Measurements from ENCODE around the gene EGFR.

The EGFR gene

GRCh38 chr7:55191161-55191925, 172.5 kb downstream of the EGFR start:
- Histone ChIP-seq H3K4me1 (ENCODE audit: control insufficient read depth in 2 of 2, insufficient read depth in 2 of 2, low read length in 2 of 2) (peaks cover 13 to 16% of the 10 kb centered on the region in 2 donors), H3K27me3 (ENCODE audit: control insufficient read depth in 2 of 2, insufficient read depth in 2 of 2, low read length in 2 of 2) (no peaks in the 10 kb centered on the region), H3K4me3 (ENCODE audit: low read length in 2 of 2) (no peak overlapping the region), H3K27ac (ENCODE audit: low read depth in 2 of 2, low read length in 2 of 2) (no peak overlapping the region), H3K9me3 (ENCODE audit: control insufficient read depth in 2 of 2, low read length in 2 of 2) (no peaks in the 10 kb centered on the region), H3K9ac (ENCODE audit: low read depth in 1 of 2, low read length in 2 of 2) (no peak overlapping the region), H3K36me3 (ENCODE audit: control insufficient read depth in 2 of 2, insufficient read depth in 2 of 2, low read length in 2 of 2) (peaks cover 12 to 24% of the 10 kb centered on the region in 2 donors)

- H3K9ac ChIP-seq (ENCODE audit: low read depth in 1 of 2, low read length in 2 of 2): no peak overlapping the region
- H3K27ac ChIP-seq (ENCODE audit: low read depth in 2 of 2, low read length in 2 of 2): no peak overlapping the region
- H3K4me1 ChIP-seq (ENCODE audit: control insufficient read depth in 2 of 2, insufficient read depth in 2 of 2, low read length in 2 of 2): peaks cover 12 to 16% of the 10 kb centered on the region in 2 donors
- H3K27me3 ChIP-seq (ENCODE audit: control insufficient read depth in 2 of 2, insufficient read depth in 2 of 2, low read length in 2 of 2): no peaks in the 10 kb centered on the region
- peaks cover 12 to 22% of the 10 kb centered on the region in 2 donors for H3K36me3 ChIP-seq (ENCODE audit: control insufficient read depth in 2 of 2, insufficient read depth in 2 of 2, low read length in 2 of 2)
- H3K4me3 ChIP-seq (ENCODE audit: low read length in 2 of 2): no peak overlapping the region
- H3K9me3 ChIP-seq (ENCODE audit: control insufficient read depth in 2 of 2, low read length in 2 of 2): no peaks in the 10 kb centered on the region
These were observed 173.3 kb downstream of the EGFR start for GRCh38 chr7:55191926-55192692.

GRCh38 chr7:55192723-55193122, 173.9 kb downstream of the EGFR start:
- no peaks in the 10 kb centered on the region for H3K27me3 ChIP-seq (ENCODE audit: control insufficient read depth in 2 of 2, insufficient read depth in 2 of 2, low read length in 2 of 2)
- H3K4me1 ChIP-seq (ENCODE audit: control insufficient read depth in 2 of 2, insufficient read depth in 2 of 2, low read length in 2 of 2): peaks cover 7 to 11% of the 10 kb centered on the region in 2 donors
- no peak overlapping the region for H3K27ac ChIP-seq (ENCODE audit: low read depth in 2 of 2, low read length in 2 of 2)
- H3K9ac ChIP-seq (ENCODE audit: low read depth in 1 of 2, low read length in 2 of 2): no peak overlapping the region
- H3K36me3 ChIP-seq (ENCODE audit: control insufficient read depth in 2 of 2, insufficient read depth in 2 of 2, low read length in 2 of 2): peaks cover 12 to 22% of the 10 kb centered on the region in 2 donors
- no peak overlapping the region for H3K4me3 ChIP-seq (ENCODE audit: low read length in 2 of 2)
- H3K9me3 ChIP-seq (ENCODE audit: control insufficient read depth in 2 of 2, low read length in 2 of 2): no peaks in the 10 kb centered on the region

GRCh38 chr7:55193245-55193644, 174.4 kb downstream of the EGFR start:
- Histone ChIP-seq H3K9me3 (ENCODE audit: control insufficient read depth in 2 of 2, low read length in 2 of 2) (no peaks in the 10 kb centered on the region), H3K9ac (ENCODE audit: low read depth in 1 of 2, low read length in 2 of 2) (no peak overlapping the region), H3K4me1 (ENCODE audit: control insufficient read depth in 2 of 2, insufficient read depth in 2 of 2, low read length in 2 of 2) (peaks cover 1 to 6% of the 10 kb centered on the region in 2 donors), H3K27ac (ENCODE audit: low read depth in 2 of 2, low read length in 2 of 2) (no peak overlapping the region), H3K27me3 (ENCODE audit: control insufficient read depth in 2 of 2, insufficient read depth in 2 of 2, low read length in 2 of 2) (no peaks in the 10 kb centered on the region), H3K36me3 (ENCODE audit: control insufficient read depth in 2 of 2, insufficient read depth in 2 of 2, low read length in 2 of 2) (peaks cover 13 to 22% of the 10 kb centered on the region in 2 donors), H3K4me3 (ENCODE audit: low read length in 2 of 2) (no peak overlapping the region)

- H3K4me1 ChIP-seq (ENCODE audit: control insufficient read depth in 2 of 2, insufficient read depth in 2 of 2, low read length in 2 of 2): no peaks in the 10 kb centered on the region
- no peaks in the 10 kb centered on the region for H3K9me3 ChIP-seq (ENCODE audit: control insufficient read depth in 2 of 2, low read length in 2 of 2)
- no peak overlapping the region for H3K27ac ChIP-seq (ENCODE audit: low read depth in 2 of 2, low read length in 2 of 2)
- H3K4me3 ChIP-seq (ENCODE audit: low read length in 2 of 2): no peak overlapping the region
- no peaks in the 10 kb centered on the region for H3K27me3 ChIP-seq (ENCODE audit: control insufficient read depth in 2 of 2, insufficient read depth in 2 of 2, low read length in 2 of 2)
- peaks cover 24 to 26% of the 10 kb centered on the region in 2 donors for H3K36me3 ChIP-seq (ENCODE audit: control insufficient read depth in 2 of 2, insufficient read depth in 2 of 2, low read length in 2 of 2)
- H3K9ac ChIP-seq (ENCODE audit: low read depth in 1 of 2, low read length in 2 of 2): no peak overlapping the region
These were observed 175.7 kb downstream of the EGFR start for GRCh38 chr7:55194522-55194921.

- Histone ChIP-seq H3K9ac (ENCODE audit: low read depth in 1 of 2, low read length in 2 of 2) (no peak overlapping the region), H3K27ac (ENCODE audit: low read depth in 2 of 2, low read length in 2 of 2) (no peak overlapping the region), H3K9me3 (ENCODE audit: control insufficient read depth in 2 of 2, low read length in 2 of 2) (no peaks in the 10 kb centered on the region), H3K27me3 (ENCODE audit: control insufficient read depth in 2 of 2, insufficient read depth in 2 of 2, low read length in 2 of 2) (no peaks in the 10 kb centered on the region), H3K36me3 (ENCODE audit: control insufficient read depth in 2 of 2, insufficient read depth in 2 of 2, low read length in 2 of 2) (peaks cover 37 to 44% of the 10 kb centered on the region in 2 donors), H3K4me1 (ENCODE audit: control insufficient read depth in 2 of 2, insufficient read depth in 2 of 2, low read length in 2 of 2) (no peaks in the 10 kb centered on the region), H3K4me3 (ENCODE audit: low read length in 2 of 2) (no peak overlapping the region)
These were observed 180.0 kb downstream of the EGFR start for GRCh38 chr7:55198634-55199392.

GRCh38 chr7:55199418-55199817, 180.6 kb downstream of the EGFR start:
- no peaks in the 10 kb centered on the region for H3K9me3 ChIP-seq (ENCODE audit: control insufficient read depth in 2 of 2, low read length in 2 of 2)
- H3K4me3 ChIP-seq (ENCODE audit: low read length in 2 of 2): no peak overlapping the region
- H3K4me1 ChIP-seq (ENCODE audit: control insufficient read depth in 2 of 2, insufficient read depth in 2 of 2, low read length in 2 of 2): no peaks in the 10 kb centered on the region
- H3K36me3 ChIP-seq (ENCODE audit: control insufficient read depth in 2 of 2, insufficient read depth in 2 of 2, low read length in 2 of 2): peaks cover 40 to 49% of the 10 kb centered on the region in 2 donors
- no peak overlapping the region for H3K9ac ChIP-seq (ENCODE audit: low read depth in 1 of 2, low read length in 2 of 2)
- H3K27me3 ChIP-seq (ENCODE audit: control insufficient read depth in 2 of 2, insufficient read depth in 2 of 2, low read length in 2 of 2): no peaks in the 10 kb centered on the region
- no peak overlapping the region for H3K27ac ChIP-seq (ENCODE audit: low read depth in 2 of 2, low read length in 2 of 2)

GRCh38 chr7:55200441-55200840, 181.6 kb downstream of the EGFR start:
- H3K27me3 ChIP-seq (ENCODE audit: control insufficient read depth in 2 of 2, insufficient read depth in 2 of 2, low read length in 2 of 2): no peaks in the 10 kb centered on the region
- H3K9me3 ChIP-seq (ENCODE audit: control insufficient read depth in 2 of 2, low read length in 2 of 2): no peaks in the 10 kb centered on the region
- peaks cover 48 to 59% of the 10 kb centered on the region in 2 donors for H3K36me3 ChIP-seq (ENCODE audit: control insufficient read depth in 2 of 2, insufficient read depth in 2 of 2, low read length in 2 of 2)
- H3K4me1 ChIP-seq (ENCODE audit: control insufficient read depth in 2 of 2, insufficient read depth in 2 of 2, low read length in 2 of 2): no peaks in the 10 kb centered on the region
- no peak overlapping the region for H3K9ac ChIP-seq (ENCODE audit: low read depth in 1 of 2, low read length in 2 of 2)
- H3K4me3 ChIP-seq (ENCODE audit: low read length in 2 of 2): no peak overlapping the region
- H3K27ac ChIP-seq (ENCODE audit: low read depth in 2 of 2, low read length in 2 of 2): no peak overlapping the region

GRCh38 chr7:55202150-55202913, 183.5 kb downstream of the EGFR start:
- Histone ChIP-seq H3K36me3 (ENCODE audit: control insufficient read depth in 2 of 2, insufficient read depth in 2 of 2, low read length in 2 of 2) (peaks cover 57 to 73% of the 10 kb centered on the region in 2 donors), H3K4me3 (ENCODE audit: low read length in 2 of 2) (no peak overlapping the region), H3K9ac (ENCODE audit: low read depth in 1 of 2, low read length in 2 of 2) (no peak overlapping the region), H3K4me1 (ENCODE audit: control insufficient read depth in 2 of 2, insufficient read depth in 2 of 2, low read length in 2 of 2) (no peaks in the 10 kb centered on the region), H3K9me3 (ENCODE audit: control insufficient read depth in 2 of 2, low read length in 2 of 2) (no peaks in the 10 kb centered on the region), H3K27ac (ENCODE audit: low read depth in 2 of 2, low read length in 2 of 2) (no peak overlapping the region), H3K27me3 (ENCODE audit: control insufficient read depth in 2 of 2, insufficient read depth in 2 of 2, low read length in 2 of 2) (no peaks in the 10 kb centered on the region)

Data from mucosa of rectum (tissue), 2 donors.